ENCODE measurements around the gene SGK1. TPM values are rescaled to one million over a fixed set of nuclear protein-coding genes. Genes with fewer than 3 reads are reported as not detected.

SGK1 gene
- polyA plus RNA-seq, 1 donor from 2014 or later = 10.3 TPM

- no peaks in the 10 kb centered on the region for H3K9me3 ChIP-seq (ENCODE audit: low read length)
- no peaks in the 10 kb centered on the region for H3K27me3 ChIP-seq (ENCODE audit: insufficient read depth, low read depth, low read length)
- H4K20me1 ChIP-seq (ENCODE audit: insufficient read depth) = no peaks in the 10 kb centered on the region
- H3K27ac ChIP-seq (ENCODE audit: low read length) = no peak overlapping the region
- no peaks in the 10 kb centered on the region for H3K9me2 ChIP-seq (ENCODE audit: insufficient read depth, low read length)
- TF ChIP-seq, protein P1, sequence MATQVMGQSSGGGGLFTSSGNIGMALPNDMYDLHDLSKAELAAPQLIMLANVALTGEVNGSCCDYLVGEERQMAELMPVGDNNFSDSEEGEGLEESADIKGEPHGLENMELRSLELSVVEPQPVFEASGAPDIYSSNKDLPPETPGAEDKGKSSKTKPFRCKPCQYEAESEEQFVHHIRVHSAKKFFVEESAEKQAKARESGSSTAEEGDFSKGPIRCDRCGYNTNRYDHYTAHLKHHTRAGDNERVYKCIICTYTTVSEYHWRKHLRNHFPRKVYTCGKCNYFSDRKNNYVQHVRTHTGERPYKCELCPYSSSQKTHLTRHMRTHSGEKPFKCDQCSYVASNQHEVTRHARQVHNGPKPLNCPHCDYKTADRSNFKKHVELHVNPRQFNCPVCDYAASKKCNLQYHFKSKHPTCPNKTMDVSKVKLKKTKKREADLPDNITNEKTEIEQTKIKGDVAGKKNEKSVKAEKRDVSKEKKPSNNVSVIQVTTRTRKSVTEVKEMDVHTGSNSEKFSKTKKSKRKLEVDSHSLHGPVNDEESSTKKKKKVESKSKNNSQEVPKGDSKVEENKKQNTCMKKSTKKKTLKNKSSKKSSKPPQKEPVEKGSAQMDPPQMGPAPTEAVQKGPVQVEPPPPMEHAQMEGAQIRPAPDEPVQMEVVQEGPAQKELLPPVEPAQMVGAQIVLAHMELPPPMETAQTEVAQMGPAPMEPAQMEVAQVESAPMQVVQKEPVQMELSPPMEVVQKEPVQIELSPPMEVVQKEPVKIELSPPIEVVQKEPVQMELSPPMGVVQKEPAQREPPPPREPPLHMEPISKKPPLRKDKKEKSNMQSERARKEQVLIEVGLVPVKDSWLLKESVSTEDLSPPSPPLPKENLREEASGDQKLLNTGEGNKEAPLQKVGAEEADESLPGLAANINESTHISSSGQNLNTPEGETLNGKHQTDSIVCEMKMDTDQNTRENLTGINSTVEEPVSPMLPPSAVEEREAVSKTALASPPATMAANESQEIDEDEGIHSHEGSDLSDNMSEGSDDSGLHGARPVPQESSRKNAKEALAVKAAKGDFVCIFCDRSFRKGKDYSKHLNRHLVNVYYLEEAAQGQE (IDR thresholded peaks at IDR 0.05; ENCODE audit: borderline replicate concordance) = no peak
- TF ChIP-seq EP300 (conservative IDR thresholded peaks at IDR 0.05; ENCODE audit: poor library complexity, severe bottlenecking) = no peak
- TF ChIP-seq MXI1 (conservative IDR thresholded peaks at IDR 0.05; ENCODE audit: poor library complexity, severe bottlenecking) = no peak
- TF ChIP-seq RAD21 (conservative IDR thresholded peaks at IDR 0.05) = no peak
- TF ChIP-seq TAF1 (IDR thresholded peaks at IDR 0.05; ENCODE audit: low read depth) = no peak
- no peak for TF ChIP-seq CTCF (IDR thresholded peaks at IDR 0.05; ENCODE audit: poor library complexity, severe bottlenecking)
- TF ChIP-seq EZH2 (IDR thresholded peaks at IDR 0.05; ENCODE audit: borderline replicate concordance, insufficient read depth, low read length, poor library complexity, severe bottlenecking) = no peak
- no peak for TF ChIP-seq SMC3 (conservative IDR thresholded peaks at IDR 0.05; ENCODE audit: poor library complexity)
- no peak for TF ChIP-seq POLR2AphosphoS5 (IDR thresholded peaks at IDR 0.05)
- H3F3A ChIP-seq (ENCODE audit: insufficient read depth, low read length, poor library complexity, severe bottlenecking) = no peaks in the 10 kb centered on the region
- H2AFZ ChIP-seq (ENCODE audit: low read depth, low read length) = no peak overlapping the region
- no peak overlapping the region for H3K9ac ChIP-seq (ENCODE audit: low read length)
- no peaks in the 10 kb centered on the region for H3K36me3 ChIP-seq (ENCODE audit: insufficient read depth, low read length)
- no peak overlapping the region for H3K4me2 ChIP-seq (ENCODE audit: low read length)
- no peaks in the 10 kb centered on the region for H3K79me2 ChIP-seq (replicated peaks; ENCODE audit: insufficient read depth, low read length)
- H3K4me3 ChIP-seq (ENCODE audit: low read length) = no peak overlapping the region
Measured at GRCh38 chr6:134240665-134241431, 77.1 kb downstream of the SGK1 start.

DNA sequence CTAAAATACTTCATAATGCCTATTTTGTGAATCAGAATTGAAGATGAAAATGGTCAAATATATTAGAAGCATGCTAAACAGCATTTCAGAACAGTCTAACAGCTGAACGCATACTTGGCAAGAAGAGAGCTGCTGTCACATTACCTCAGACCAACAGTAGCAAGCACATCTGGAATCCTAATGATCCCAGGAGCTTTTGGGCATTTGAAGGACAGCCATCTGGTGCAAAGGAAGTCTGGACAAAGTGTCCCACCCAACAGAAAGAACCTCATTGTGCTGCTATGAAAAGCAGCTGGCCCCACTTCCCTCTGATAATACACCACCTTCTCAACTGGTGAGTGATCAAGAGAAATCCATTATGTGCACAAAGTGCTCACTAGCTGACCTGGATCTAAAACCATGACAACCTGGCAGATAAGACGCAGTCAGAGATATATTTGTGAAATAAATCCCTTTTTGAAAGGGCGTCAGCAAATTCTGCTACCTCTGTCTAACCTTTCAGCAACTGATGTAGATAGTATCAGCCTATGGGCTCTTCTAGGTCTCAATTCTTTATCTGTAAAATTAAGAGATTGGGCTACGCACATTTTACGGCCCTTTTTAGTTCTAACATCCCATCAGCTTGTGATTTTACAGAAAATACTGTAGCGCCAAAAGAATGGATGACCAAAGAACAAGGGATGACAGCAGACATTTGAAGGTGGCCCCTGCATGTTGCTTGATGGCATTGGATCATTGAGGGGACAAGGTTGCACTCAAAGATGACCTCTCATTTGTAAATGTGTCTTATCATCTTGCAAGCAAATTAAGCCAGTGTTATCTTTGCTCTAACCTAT is 78.7 kb downstream of the SGK1 start:
- Histone ChIP-seq H3K4me2 (ENCODE audit: low read length) (no peak overlapping the region), H3K27me3 (ENCODE audit: insufficient read depth, low read depth, low read length) (no peaks in the 10 kb centered on the region), H3K27ac (ENCODE audit: low read length) (no peak overlapping the region), H2AFZ (ENCODE audit: low read depth, low read length) (no peak overlapping the region), H3F3A (ENCODE audit: insufficient read depth, low read length, poor library complexity, severe bottlenecking) (no peaks in the 10 kb centered on the region), H3K36me3 (ENCODE audit: insufficient read depth, low read length) (no peaks in the 10 kb centered on the region), H3K9me3 (ENCODE audit: low read length) (no peaks in the 10 kb centered on the region), H3K9me2 (ENCODE audit: insufficient read depth, low read length) (no peaks in the 10 kb centered on the region), H3K4me3 (ENCODE audit: low read length) (no peak overlapping the region), H4K20me1 (ENCODE audit: insufficient read depth) (no peaks in the 10 kb centered on the region), H3K9ac (ENCODE audit: low read length) (no peak overlapping the region), H3K79me2 (replicated peaks; ENCODE audit: insufficient read depth, low read length) (no peaks in the 10 kb centered on the region)
- TF ChIP-seq RAD21 (conservative IDR thresholded peaks at IDR 0.05) = no peak
- TF ChIP-seq SMC3 (conservative IDR thresholded peaks at IDR 0.05; ENCODE audit: poor library complexity) = no peak
- TF ChIP-seq TAF1 (IDR thresholded peaks at IDR 0.05; ENCODE audit: low read depth) = no peak
- TF ChIP-seq CTCF (IDR thresholded peaks at IDR 0.05; ENCODE audit: poor library complexity, severe bottlenecking) = no peak
- TF ChIP-seq, protein P1 (IDR thresholded peaks at IDR 0.05; ENCODE audit: borderline replicate concordance) = no peak
- TF ChIP-seq EZH2 (IDR thresholded peaks at IDR 0.05; ENCODE audit: borderline replicate concordance, insufficient read depth, low read length, poor library complexity, severe bottlenecking) = no peak
- TF ChIP-seq POLR2AphosphoS5 (IDR thresholded peaks at IDR 0.05) = no peak
- no peak for TF ChIP-seq MXI1 (conservative IDR thresholded peaks at IDR 0.05; ENCODE audit: poor library complexity, severe bottlenecking)
- no peak for TF ChIP-seq EP300 (conservative IDR thresholded peaks at IDR 0.05; ENCODE audit: poor library complexity, severe bottlenecking)
